Measurements from ENCODE around the gene NCAM1. TPM values are rescaled to one million over a fixed set of nuclear protein-coding genes. Genes with fewer than 3 reads are reported as not detected.

NCAM1 gene
- total RNA-seq, 1 experiment from 2014 or later, result not detected

DNA sequence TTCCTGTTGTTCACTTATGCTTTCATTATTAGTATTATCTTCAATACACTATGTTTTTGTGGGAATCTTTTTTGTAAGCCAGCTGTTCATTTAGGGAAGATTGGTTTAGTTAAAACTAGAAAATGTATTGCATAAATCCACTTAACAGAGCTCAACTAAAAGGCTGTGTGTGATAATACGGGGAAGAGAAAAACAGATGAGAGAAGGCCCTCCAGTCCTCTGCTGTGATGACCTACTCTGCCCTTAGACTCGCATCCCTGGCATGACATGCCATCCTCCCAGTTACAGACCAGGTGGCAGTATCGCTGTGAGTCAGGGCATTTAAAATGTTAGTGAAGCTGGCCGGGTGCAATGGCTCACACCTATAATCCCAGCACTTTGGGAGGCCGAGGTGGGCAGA lies 179.8 kb downstream of the NCAM1 start:
- CTCF ChIA-PET, result no interaction called here
- no peak for ATAC-seq

DNA sequence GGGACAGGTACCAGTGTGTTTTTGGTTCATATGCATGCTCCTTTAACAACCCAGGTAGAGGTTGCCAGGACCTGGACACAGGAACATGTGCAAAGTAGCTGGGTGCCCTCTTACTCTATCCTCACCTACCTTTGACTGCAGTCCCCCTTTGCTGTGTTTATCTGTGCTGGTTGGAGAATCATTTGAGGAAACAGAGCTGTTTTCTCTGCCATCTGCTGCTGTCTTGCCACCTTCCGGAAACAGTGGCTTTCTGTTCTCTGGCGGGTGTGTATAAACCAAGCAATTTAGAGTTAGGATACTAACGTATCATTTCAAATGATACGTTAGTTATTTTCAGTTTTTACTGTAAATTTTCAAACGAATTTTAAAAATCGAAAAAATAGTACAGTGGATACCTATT lies 181.3 kb downstream of the NCAM1 start:
- Histone ChIP-seq H3K36me3 (ENCODE audit: low read depth, low read length) (no peaks in the 10 kb centered on the region), H3K9me3 (ENCODE audit: low read length) (no peaks in the 10 kb centered on the region), H3K4me1 (ENCODE audit: insufficient read depth, low read length) (no peaks in the 10 kb centered on the region), H3K4me2 (ENCODE audit: low read length) (no peak overlapping the region), H3K9ac (ENCODE audit: low read length) (no peak overlapping the region), H3K79me2 (ENCODE audit: low read length) (no peaks in the 10 kb centered on the region), H4K20me1 (ENCODE audit: low read length) (no peaks in the 10 kb centered on the region), H2AFZ (ENCODE audit: low read length) (no peak overlapping the region), H3K4me3 (ENCODE audit: low read length) (no peak overlapping the region), H3K27ac (ENCODE audit: low read length) (no peak overlapping the region), H3K27me3 (ENCODE audit: low read length) (peaks cover 59% of the 10 kb centered on the region), H3F3A (ENCODE audit: low read length, unreplicated experiment) (no peaks in the 10 kb centered on the region), H3K9me2 (replicated peaks; ENCODE audit: low read length) (no peaks in the 10 kb centered on the region)
- intact Hi-C loops (cut with micrococcal nuclease), result no loop called here
- ATAC-seq, result no peak
- POLR2A ChIA-PET (ENCODE audit: unreplicated experiment), result no interaction called here
- no peak for TF ChIP-seq EZH2 (IDR thresholded peaks at IDR 0.05; ENCODE audit: low read length, unreplicated experiment)
- TF ChIP-seq EZH2phosphoT487 (IDR thresholded peaks at IDR 0.05; ENCODE audit: borderline replicate concordance, low read length), result no peak
- TF ChIP-seq, protein P1, sequence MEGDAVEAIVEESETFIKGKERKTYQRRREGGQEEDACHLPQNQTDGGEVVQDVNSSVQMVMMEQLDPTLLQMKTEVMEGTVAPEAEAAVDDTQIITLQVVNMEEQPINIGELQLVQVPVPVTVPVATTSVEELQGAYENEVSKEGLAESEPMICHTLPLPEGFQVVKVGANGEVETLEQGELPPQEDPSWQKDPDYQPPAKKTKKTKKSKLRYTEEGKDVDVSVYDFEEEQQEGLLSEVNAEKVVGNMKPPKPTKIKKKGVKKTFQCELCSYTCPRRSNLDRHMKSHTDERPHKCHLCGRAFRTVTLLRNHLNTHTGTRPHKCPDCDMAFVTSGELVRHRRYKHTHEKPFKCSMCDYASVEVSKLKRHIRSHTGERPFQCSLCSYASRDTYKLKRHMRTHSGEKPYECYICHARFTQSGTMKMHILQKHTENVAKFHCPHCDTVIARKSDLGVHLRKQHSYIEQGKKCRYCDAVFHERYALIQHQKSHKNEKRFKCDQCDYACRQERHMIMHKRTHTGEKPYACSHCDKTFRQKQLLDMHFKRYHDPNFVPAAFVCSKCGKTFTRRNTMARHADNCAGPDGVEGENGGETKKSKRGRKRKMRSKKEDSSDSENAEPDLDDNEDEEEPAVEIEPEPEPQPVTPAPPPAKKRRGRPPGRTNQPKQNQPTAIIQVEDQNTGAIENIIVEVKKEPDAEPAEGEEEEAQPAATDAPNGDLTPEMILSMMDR (conservative IDR thresholded peaks at IDR 0.05; ENCODE audit: low read depth, low read length), result no peak
- CTCF ChIA-PET, result no interaction called here
- no TSS peak for BruUV-seq (replicated peaks)
- DNase-seq, result no peak

More for the DNA sequence above, 179.8 kb downstream of the NCAM1 start:
- Histone ChIP-seq H3K9ac (ENCODE audit: low read length) (no peak overlapping the region), H3K36me3 (ENCODE audit: low read depth, low read length) (no peaks in the 10 kb centered on the region), H4K20me1 (ENCODE audit: low read length) (no peaks in the 10 kb centered on the region), H3K27me3 (ENCODE audit: low read length) (peaks cover 73% of the 10 kb centered on the region), H2AFZ (ENCODE audit: low read length) (no peak overlapping the region), H3K4me2 (ENCODE audit: low read length) (no peak overlapping the region), H3K9me3 (ENCODE audit: low read length) (no peaks in the 10 kb centered on the region), H3K79me2 (ENCODE audit: low read length) (no peaks in the 10 kb centered on the region), H3K9me2 (replicated peaks; ENCODE audit: low read length) (no peaks in the 10 kb centered on the region), H3K4me1 (ENCODE audit: insufficient read depth, low read length) (no peaks in the 10 kb centered on the region), H3K27ac (ENCODE audit: low read length) (no peak overlapping the region), H3K4me3 (ENCODE audit: low read length) (no peak overlapping the region), H3F3A (ENCODE audit: low read length, unreplicated experiment) (no peaks in the 10 kb centered on the region)
- TF ChIP-seq, protein P1 (conservative IDR thresholded peaks at IDR 0.05; ENCODE audit: low read depth, low read length), result no peak
- no peak for TF ChIP-seq EZH2phosphoT487 (IDR thresholded peaks at IDR 0.05; ENCODE audit: borderline replicate concordance, low read length)
- TF ChIP-seq EZH2 (IDR thresholded peaks at IDR 0.05; ENCODE audit: low read length, unreplicated experiment), result no peak
- DNase-seq, result no peak
- intact Hi-C loops (cut with micrococcal nuclease), result no loop called here
- POLR2A ChIA-PET (ENCODE audit: unreplicated experiment), result no interaction called here
- BruUV-seq (replicated peaks), result no TSS peak

DNA sequence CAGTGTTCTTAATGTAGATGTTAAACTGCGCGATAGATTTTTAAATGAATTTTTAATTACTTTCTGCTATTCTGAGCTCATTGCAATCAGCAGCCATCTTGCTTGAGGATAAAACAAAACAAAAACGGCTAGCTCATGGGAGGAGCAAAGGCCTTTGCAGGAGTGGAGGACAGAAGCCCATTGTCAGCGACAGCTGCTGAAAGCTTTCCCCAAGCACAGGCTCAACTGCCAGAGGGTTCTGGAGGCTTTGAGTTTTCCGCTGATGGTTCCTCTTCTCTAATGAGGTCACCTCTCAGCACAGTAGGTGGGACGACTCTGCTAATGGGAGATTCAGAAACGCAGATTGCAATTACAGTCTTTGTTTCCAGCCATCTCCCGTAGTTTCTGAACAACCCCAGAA lies 186.0 kb downstream of the NCAM1 start:
- Histone ChIP-seq H3K9me3 (ENCODE audit: low read length) (no peaks in the 10 kb centered on the region), H3K79me2 (ENCODE audit: low read length) (no peaks in the 10 kb centered on the region), H3K4me1 (ENCODE audit: insufficient read depth, low read length) (no peaks in the 10 kb centered on the region), H3K4me3 (ENCODE audit: low read length) (no peak overlapping the region), H3F3A (ENCODE audit: low read length, unreplicated experiment) (no peaks in the 10 kb centered on the region), H4K20me1 (ENCODE audit: low read length) (no peaks in the 10 kb centered on the region), H3K27ac (ENCODE audit: low read length) (no peak overlapping the region), H3K4me2 (ENCODE audit: low read length) (no peak overlapping the region), H3K9ac (ENCODE audit: low read length) (no peak overlapping the region), H2AFZ (ENCODE audit: low read length) (no peak overlapping the region), H3K9me2 (replicated peaks; ENCODE audit: low read length) (no peaks in the 10 kb centered on the region), H3K36me3 (ENCODE audit: low read depth, low read length) (no peaks in the 10 kb centered on the region), H3K27me3 (ENCODE audit: low read length) (peaks cover 44% of the 10 kb centered on the region)
- ChIA-PET POLR2A (ENCODE audit: unreplicated experiment) (no interaction called here), CTCF (no interaction called here)
- no peak for DNase-seq
- no TSS peak for BruUV-seq (replicated peaks)
- no peak for ATAC-seq
- no peak for TF ChIP-seq EZH2phosphoT487 (IDR thresholded peaks at IDR 0.05; ENCODE audit: borderline replicate concordance, low read length)
- TF ChIP-seq, protein P1 (conservative IDR thresholded peaks at IDR 0.05; ENCODE audit: low read depth, low read length), result no peak
- no peak for TF ChIP-seq EZH2 (IDR thresholded peaks at IDR 0.05; ENCODE audit: low read length, unreplicated experiment)
- intact Hi-C loops (cut with micrococcal nuclease), result no loop called here

All from PC-3 (cell line).